Stimulated activated naive CD8-positive, alpha-beta T cell treated with anti-CD3 and anti-CD28 coated beads, Interleukin-15, Interleukin-2, amounts not matched to agents 100 U/mL and 50 U/mL, for 24 hours (primary cell): ENCODE results near the gene LHFPL2.

ENCODE experiments used
- ATAC-seq: fragments of 150-1000 bp; cut with Tn5 transposase; one replicate; pipeline ENCODE4 v1.10.0; 2021
- DNase-seq: peaks from one replicate; pipeline ENCODE4 v3.0.0; 2021

Gene LHFPL2

DNA sequence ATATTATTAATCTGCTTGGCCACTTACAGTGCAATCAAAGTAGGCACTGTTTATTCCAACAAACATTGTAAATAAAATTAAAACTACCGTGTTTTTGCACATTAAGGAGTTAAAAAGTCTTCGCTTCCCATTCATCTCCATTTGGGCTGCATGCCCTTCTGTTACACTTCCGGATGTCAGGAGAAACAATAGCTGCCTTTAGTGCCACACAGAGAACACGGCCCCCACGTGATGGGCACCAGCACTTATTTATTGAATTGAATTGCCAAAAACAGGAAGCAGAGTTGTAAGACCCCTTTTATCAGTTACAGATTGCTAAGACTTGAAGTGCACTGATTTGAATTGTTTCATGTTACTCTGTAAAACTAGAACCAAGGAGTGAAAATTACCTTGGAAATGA is 80.4 kb downstream of the LHFPL2 start:
- ATAC-seq = no peak
- no peak for DNase-seq

DNA sequence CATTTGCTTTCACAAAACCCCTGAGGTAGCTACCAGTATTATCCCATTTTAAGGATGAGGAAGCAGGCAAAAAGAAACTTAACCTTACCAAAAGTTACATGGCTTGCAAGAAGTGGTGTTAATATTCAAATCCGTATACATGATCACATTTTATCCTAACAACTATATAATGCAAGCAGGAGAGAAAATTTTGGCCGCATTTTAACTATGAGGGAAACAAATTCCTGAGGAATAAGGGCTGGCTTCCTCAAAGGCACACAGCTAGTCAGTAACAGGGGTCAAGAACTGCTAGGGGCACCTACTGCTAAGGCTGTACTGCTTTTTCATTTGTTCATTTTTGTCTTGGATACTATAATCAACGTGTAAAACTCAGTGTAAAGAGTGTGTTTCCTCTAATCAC is 81.0 kb downstream of the LHFPL2 start:
- no peak for DNase-seq
- no peak for ATAC-seq

DNA sequence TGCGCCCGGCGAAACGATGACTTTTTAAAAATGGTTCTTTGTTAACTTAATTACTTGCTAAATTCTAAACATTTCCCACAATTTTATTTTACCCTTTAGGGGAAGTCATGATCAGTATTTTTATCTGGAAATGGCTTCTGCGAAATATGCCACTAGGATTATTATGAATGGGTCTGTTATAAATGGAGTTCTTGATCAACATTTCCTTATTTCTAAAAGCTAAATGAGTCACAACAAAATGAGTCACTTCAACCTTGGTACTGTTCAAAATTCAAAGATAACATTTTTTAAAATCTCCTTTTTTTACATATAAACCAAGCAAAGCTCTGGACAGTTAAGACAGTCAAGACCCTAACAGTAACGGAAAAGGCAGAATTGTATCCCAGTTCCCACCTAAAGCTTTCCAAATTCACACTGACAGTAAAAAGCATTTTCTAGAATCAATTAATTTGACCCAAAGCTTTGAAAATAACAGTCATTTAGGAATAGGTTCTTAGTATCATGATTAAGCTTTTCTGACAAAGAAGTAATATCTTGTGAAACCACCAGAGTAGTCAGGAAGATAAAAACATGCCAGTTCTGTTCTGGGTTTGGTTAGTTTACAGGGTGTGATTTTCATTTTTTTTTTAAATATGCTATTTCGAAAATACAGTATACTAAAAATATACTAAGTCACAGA is 81.7 kb downstream of the LHFPL2 start:
- no peak for DNase-seq
- peak; percentile 52 for ATAC-seq

DNA sequence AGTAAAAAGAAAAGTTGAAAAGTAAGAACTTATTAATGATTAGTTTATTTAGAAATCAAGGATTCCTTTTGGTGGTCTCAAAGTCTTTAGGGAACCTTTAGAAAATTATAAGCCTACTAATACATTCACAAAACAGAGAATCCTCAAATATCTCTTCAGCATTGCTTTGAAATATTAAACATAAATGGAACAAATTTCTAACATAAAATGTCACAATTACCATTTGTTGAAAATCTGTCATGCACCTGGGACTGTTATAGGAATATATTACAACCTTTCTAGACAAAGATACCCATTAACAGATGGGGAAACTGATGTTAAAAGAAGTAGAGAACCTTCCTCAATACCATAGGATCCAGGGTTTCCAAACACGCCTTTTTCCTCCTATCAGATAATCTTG is 83.2 kb downstream of the LHFPL2 start:
- DNase-seq (no peak), ATAC-seq (no peak)

DNA sequence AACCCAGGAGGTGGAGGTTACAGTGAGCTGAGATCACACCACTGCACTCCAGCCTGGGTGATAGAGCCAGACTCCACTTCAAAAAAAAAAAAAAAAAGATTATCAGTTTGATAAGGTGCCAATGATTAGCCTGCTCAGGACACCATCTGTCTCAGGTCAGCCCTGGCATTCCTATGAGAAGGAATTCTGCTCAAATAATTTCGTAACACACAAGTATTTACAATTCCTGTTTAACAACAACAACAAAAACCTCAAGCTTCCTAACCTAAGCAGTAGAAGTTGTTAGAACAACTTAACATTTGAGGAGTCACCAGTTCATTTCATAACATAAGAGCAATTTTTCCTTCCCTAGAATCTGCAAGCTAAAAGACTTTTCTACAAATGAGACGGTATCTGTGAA is 85.0 kb downstream of the LHFPL2 start:
- DNase-seq = no peak

DNA sequence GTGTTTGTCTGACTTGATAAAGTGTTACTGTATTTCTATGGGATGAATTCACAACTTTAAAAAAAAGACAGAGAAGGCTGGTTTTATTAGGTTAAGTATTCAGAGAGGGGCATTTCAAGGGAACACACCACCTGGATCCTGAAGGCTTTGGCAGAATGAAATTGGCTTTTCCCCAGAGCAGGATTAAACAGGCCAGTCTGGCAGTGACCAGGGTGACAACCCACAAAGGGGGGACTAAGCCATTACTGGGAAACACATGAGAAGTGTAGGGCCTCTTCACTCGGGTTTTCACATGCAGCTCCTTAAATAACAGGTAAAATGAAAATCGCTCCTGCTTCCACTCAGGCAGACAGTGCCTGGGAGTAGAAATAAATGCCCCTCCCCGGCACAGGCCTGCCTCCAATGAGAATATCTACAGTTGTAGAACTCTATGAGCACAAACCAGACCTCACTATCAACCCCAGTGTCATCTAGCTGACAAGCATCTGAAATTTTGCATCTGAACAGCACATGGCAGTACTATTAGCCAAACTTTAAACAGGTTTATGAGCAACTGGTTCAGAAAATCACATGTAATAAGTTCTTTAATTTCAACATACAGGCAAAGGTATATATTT is 85.8 kb downstream of the LHFPL2 start:
- ATAC-seq (no peak), DNase-seq (no peak)

More for the DNA sequence above, 85.0 kb downstream of the LHFPL2 start:
- no peak for ATAC-seq

DNA sequence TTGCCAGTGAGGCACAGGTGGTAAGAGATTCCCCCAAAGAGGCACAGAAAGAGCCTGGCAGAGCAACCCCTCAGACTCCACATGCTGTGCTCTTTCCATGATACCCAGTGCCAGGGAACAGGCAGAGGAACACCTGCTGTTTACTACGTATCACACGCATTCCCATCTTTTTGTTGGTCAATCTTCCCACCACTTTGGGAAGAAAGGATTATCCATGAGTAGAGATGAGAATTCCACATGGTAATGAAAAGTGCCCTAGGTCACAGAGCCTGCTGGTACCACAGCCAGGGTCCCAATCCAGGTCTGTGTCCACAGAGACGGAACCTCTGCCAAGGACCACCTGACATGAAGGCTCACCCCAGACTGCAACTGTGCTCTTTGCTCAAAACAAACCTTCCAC is 86.6 kb downstream of the LHFPL2 start:
- ATAC-seq (no peak), DNase-seq (no peak)

DNA sequence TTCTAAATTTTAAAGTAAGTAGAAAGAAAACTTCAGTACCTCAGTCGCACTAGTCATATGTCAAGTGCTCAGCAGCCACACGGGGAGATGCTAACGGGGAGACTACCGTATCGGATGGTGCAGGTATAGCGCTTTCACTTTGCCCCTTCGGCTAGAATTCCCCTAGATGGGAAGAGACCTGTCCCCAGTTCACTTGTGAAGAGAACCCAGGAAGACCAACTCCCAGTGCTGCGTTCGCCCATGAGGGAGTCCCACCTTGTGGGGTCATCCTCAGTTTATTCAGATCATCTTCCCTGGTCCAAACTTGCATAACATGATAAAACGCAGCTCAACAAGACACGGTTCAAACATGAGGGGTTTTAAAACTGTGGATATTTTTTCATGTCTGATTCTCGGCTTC is 87.3 kb downstream of the LHFPL2 start:
- ATAC-seq = no peak
- no peak for DNase-seq

DNA sequence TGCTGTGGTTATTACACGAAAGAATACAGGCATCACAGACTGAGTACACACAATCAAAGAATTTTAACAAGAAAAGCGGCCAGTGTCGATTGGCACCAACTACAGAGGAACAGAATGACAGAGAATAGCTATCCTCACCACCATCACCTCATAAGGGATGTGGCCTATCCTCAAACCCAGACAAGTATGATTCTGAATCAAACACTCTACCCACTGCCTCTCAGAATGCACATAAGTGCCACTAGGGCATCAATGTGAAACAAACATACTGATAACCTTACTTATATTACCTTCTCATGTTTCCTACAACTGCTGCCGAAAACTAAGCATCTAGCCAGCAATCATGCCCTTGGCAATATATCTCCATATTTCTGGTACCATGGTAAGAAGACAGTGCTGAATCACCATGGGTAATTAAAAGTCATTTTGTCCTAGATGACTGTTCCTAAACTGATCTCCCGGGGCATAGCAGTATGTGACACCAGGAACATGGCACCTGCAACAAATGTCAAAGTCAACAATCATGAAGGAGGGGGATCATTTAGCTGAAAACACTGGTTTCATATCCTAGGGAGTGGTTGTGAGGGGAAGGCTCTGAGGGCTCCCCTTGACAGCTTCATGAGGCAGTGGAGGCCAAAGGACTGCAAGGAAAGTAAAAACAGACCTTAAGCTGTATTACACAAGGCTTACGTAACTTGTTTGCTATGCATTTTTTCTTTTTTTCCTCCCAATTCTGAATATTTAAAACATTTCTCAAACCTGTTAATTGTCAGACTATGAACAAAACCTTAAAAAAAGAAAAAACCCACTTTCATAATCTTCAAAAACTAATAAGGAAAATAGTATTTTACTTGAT is 88.3 kb downstream of the LHFPL2 start:
- DNase-seq (no peak), ATAC-seq (peak; percentile 32)

DNA sequence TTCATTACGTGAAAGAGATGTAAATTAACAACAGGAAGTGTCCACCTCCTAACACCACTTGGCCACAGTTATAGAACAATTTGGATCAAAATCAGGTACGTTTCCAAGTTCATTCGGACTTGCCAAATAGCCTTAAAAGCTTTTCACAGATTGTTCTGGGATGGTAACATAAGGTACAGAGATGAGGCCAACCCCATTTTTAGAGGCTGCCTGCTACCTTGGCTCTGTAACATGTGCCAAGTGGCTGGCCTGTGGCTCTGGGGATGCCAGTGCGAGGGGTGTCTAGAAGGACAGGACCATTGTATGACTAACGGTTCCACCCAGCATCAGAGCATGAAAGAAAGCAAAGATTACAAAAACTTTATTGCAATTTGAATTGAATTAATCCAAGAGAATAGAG is 91.0 kb downstream of the LHFPL2 start:
- no peak for DNase-seq
- ATAC-seq = no peak

DNA sequence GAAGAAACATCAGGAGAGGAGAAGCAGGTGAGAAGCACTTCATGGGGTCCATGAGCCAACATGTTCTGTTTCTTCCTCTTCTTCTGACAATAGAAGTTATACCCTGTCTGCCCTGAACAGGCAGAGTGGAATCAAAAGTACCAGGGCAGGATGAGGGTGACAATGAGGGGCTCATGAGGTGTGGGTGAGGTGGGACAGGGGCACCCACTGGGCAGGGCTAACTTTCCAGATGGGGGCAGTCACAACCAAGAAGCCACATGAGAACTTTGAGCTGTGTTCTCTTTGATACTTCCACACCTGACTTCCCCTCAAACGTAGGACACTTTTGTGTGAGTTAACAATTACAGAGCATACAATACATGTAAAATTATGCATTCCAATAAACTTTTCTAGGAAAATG is 92.7 kb downstream of the LHFPL2 start:
- DNase-seq (no peak), ATAC-seq (no peak)

DNA sequence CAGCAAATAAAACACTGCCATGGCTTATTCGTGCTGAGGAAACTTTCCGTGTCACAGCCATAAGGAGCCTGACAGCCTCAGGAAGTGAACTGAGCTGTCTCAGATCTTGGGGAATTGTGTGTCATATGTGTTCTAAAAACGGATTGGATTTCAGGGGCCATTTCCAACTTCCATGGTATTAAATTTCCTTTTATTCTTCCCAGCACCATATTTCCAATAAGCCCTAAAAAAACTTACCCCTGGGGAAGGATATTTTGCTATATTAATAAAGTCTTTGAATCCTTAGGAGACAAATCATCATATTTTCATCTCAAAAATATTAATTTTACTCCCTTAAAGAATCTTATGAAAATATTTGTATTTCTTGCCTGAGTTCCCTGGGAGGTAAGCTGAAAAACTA is 93.9 kb downstream of the LHFPL2 start:
- DNase-seq = no peak
- ATAC-seq = no peak

DNA sequence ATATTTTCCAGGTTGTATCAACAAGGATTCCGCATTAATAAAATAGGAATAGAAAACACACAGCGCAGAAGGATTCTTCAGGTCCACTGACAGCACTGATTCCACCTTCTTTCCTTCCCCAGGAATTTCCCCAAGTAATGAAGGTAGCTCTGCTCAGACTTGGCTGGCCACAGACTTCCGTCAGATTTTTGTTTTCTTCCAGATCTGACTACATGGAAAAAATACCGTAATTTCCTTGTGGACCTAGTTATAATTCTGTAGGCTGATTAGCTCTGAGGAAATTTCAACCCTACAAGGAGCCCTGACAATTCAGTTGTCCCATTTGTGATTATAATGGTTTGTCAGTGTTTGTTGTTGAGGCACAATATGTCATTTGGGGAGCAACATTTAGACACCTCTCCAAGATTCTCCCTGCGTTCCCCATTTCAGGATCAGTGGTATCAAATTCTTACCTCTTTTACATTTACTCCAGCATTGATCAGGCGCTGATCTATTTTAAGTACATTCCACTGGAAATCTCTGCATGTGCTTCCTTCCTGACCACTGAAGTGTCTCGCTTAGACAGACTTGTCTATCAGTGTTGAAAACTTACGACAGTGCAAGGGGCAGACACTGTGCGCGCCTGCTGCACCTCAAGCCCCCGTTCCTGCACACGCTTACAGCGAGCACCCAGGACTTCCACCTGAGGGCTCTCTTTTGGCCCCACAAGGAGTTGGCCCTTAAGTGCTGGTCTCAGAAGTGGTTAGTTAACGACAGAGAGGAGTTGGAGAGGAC is 94.8 kb downstream of the LHFPL2 start:
- no peak for ATAC-seq
- no peak for DNase-seq

DNA sequence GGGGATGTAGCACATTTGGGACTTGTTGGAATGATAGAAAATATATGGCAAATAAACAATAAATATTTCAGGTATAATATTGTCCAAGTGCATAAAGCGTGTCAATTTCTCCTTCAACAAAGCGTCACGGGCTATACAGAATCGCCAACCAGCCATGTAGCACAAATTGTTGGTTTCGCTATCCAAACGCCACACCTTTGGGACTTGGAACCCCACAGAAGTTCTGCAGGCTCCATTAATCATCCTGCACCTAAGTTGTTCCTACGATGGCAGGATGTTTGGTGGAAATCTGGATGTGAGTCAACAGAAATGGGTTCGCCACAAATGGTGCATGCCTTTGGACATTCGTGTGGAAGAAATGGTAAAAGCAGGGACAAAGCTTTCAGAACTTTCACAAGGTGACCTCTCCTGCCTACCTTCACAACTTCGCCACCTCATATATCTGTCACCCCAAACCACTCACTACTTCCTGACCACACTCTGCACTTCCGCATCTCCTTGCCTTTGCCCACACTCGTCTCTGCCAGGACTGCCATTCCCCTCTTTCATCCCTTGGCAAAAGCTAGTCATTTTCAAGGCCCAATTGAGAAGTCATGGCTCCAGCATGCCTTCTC is 95.7 kb downstream of the LHFPL2 start:
- ATAC-seq (no peak), DNase-seq (no peak)

DNA sequence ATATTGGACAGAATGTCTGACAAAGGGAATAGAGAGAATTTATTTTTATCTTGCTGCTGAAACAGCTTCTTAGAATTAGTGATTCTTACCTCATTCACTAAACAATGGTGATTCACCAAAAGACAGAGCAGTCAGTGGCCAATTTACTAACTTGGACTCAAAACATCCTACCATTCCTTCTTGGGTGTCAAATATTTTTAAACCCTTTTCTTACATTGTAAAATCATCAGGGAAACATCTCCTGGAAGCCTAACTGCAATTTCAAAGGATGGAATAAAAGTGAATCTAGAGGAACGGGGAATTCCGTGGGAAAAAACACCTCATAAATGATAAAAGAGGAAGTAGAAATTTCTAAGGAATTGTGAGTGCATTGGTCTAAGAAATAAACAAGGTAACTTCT is 97.7 kb downstream of the LHFPL2 start:
- DNase-seq (no peak), ATAC-seq (no peak)

DNA sequence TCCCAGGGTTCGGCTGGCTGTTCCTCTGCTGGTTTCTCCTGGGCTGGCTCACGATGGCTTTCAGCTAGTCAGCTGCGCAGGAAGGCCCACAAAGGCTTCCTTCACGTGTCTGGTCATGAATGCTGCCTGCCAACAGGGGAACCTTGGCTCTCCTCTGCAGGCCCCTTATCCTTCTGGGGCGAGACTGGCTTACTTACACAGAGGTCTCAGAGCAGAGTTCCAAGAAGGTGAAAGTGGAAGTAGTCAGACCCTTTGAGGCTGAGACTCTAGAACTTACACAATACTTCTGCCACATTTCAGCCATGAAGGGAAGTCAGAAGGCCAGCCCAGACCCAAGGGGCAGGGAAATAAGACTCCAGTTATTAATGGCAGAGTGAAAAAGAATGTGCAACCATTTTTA is 99.5 kb downstream of the LHFPL2 start:
- DNase-seq = no peak
- ATAC-seq = peak; percentile 23

DNA sequence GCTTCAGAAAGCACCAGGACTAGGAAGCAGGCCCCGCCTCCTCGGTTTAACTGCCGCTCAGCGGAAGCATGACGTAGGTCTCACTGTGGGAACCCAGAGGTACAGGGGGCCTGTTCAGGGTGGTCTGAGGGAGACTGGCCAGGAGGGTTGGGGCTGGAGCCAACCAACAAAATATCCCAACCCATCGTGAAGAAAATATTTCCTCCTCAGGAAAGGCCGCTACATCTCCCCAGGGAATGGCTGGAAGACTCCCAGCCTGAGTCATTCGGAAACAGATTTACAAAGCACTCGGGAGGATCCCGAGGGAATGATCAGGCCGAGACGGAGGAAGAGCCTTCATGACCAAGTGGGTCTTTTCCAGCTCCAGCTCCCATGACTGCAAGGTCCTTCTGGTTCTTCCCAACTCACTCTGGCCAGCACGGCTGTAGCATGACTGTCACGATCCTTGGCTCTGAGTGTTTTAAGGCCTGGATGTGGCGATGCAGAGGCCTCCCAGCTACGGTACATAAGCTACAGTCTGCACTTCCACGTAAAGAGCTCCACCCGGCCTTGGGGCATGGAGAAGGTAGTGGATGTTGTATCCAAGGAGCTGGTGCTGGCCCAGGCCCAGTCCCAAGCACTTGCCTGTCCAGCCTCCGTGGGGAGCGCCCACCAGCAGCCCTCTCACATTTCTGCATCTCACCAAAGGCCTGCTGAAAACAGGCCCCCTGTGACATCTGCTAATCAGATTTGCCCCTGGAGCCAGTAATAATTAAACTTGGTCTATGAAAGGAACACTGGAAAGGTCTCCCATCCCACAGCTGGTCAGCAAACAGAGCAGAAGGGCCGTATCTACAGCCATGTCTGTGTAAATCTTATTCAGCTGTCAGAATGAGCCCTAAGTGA is 100.6 kb downstream of the LHFPL2 start:
- DNase-seq (no peak), ATAC-seq (no peak)

DNA sequence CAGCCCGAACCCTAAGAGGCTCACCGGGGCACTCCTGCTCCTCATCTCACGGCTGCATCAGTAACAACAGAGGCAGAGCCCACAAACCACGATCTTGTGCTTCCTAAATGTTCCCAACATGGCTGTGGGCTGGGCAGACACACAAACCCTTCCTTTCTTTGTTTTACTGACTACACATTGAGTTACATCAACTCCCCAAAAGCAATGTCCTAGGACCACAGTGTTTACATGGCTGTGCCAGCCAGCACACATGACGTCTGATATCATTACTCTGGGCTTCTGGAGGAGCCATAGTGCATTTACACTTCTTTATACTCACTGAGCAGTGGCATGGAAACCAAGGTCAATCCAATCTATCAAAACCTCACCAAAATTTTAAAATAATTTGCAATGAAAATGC is 101.4 kb downstream of the LHFPL2 start:
- DNase-seq = no peak
- ATAC-seq = no peak

DNA sequence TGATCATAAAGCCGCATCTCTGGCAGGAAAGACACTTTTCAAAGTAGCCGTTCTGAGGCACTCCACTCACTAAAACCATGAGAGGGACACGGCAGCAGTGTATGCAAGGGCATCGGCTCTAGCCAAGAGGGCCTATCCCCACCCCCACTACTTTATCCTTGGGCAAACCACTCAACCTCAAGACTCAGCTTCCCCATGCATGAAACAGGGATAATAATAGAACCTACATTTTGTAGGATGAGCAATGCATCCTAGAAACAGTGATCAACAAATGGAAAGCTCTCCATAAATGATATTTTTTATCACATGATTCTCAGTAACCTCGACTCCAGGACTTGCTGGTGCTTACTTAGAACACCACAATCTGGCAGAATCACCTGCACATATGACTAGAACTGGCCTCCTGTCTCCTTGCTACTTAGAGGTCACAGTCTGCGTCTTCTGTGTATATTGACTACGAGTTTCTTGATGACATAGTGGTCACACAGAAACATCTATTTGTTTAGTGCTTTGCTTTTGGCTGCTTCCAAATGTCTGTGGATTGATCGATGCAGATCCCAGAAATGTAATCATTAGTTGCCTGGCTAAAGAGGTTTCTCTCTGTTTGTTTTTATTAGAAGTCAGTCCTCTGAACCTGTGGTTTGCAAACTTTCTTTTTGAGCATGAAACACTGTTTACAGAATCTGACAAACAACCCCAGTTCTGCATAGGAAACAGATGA is 102.1 kb downstream of the LHFPL2 start:
- DNase-seq = no peak
- ATAC-seq = no peak

DNA sequence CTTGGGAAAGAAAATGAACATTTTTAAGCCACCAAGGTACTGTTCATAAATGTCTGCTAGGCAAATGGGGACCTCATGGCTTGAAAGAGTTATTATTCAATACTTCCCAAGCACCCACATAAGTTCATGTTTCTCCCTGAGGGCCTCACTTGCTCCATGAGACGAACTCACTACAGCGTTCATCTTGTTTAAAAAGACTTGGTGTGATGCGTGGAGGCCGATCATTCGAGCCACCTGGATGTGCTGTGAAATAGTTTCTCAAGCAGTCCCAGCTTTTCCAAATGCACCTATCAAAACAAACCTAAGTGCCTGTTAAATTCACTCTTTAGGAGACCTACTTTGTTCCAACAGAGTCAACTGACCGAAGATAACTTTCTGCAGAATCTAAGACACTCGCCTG is 103.2 kb downstream of the LHFPL2 start:
- ATAC-seq (no peak), DNase-seq (no peak)
